ENCODE data around the gene NDUFS2. TPM values are rescaled to one million over a fixed set of nuclear protein-coding genes. Genes with fewer than 3 reads are reported as not detected.
"Not testable (repeated sequence)": the region's sequence is repeated elsewhere in the genome, so short reads cannot be mapped to it uniquely, and the experiment has no call there.

NDUFS2 gene
- total RNA-seq, 1 donor from 2014 or later = 194 TPM

DNA sequence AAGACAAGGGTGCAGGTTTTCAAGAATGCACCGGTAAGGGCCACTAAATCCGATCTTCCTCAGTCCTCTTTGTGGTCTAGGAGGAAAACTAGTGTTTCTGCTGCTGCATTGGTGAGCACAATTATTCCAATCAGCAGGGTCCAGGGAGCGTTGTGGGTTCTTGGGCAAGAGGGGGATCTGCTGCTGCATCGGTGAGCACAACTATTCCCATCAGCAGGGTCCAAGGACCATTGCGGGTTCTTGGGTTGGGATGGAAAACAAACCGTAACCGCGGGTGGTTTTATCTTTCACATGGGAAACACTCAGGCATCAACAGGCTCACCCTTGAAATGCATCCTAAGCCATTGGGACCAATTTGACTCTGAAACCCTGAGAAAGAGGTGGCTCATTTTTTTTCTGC lies 49.4 kb downstream of the NDUFS2 start:
- no peak for DNase-seq (ENCODE audit: low read depth)

DNA sequence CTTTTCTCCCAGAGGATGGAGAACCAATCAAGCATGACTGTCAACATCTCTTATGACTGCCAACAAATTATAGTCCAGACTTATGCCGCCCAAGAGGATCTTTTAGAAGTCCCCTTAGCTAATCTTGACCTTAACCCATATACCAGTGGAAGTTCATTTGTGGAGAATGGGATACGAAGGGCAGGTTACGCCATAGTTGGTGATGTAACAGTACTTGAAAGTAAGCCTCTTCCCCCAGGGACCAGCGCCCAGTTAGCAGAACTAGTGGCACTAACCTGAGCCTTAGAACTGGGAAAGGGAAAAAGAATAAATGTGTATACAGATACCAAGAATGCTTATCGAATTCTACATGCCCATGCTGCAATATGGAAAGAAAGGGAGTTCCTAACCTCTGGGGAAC lies 53.1 kb downstream of the NDUFS2 start:
- DNase-seq (ENCODE audit: low read depth) = not testable (repeated sequence)

DNA sequence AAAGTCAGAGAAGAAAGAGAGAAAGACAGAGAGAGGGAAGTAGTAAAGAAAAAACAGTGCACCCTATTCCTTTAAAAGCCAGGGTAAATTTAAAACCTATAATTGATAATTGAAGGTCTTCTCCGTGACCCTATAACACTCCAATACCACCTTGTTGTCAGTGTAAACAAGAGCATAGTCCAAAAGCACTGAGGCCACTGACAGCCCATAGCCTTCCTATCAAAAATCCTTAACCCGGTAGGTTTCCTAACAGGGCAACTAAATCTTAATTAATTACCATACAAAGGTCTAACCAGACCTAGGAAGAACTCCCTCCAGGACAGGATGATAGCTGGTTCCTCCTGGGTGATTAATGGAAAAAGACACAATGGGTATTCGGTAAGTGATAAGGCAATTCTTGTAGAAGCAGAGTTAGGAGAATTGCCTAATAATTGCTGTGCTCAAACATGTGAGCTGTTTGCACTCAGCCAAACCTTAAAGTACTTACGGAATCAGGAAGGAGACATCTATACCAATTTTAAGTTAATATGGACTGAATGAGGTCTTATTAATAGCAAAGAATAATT lies 53.9 kb downstream of the NDUFS2 start:
- DNase-seq (ENCODE audit: low read depth) = not testable (repeated sequence)

DNA sequence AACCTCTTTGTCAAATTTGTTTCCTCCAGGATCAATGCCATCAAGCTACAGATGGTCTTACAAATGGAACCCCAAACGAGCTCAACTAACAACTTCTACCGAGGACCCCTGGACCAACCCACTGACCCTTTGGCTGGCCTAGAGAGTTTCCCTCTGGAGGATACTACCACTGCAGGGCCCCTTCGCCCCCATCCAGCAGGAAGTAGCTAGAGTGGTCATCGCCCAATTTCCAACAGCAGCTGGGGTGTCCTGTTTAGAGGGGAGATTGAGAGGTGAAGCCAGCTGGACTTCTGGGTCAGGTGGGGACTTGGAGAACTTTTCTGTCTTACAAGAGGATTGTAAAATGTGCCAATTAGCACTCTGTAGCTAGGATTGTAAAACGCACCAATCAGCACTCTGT lies 54.9 kb downstream of the NDUFS2 start:
- not testable (repeated sequence) for DNase-seq (ENCODE audit: low read depth)

DNA sequence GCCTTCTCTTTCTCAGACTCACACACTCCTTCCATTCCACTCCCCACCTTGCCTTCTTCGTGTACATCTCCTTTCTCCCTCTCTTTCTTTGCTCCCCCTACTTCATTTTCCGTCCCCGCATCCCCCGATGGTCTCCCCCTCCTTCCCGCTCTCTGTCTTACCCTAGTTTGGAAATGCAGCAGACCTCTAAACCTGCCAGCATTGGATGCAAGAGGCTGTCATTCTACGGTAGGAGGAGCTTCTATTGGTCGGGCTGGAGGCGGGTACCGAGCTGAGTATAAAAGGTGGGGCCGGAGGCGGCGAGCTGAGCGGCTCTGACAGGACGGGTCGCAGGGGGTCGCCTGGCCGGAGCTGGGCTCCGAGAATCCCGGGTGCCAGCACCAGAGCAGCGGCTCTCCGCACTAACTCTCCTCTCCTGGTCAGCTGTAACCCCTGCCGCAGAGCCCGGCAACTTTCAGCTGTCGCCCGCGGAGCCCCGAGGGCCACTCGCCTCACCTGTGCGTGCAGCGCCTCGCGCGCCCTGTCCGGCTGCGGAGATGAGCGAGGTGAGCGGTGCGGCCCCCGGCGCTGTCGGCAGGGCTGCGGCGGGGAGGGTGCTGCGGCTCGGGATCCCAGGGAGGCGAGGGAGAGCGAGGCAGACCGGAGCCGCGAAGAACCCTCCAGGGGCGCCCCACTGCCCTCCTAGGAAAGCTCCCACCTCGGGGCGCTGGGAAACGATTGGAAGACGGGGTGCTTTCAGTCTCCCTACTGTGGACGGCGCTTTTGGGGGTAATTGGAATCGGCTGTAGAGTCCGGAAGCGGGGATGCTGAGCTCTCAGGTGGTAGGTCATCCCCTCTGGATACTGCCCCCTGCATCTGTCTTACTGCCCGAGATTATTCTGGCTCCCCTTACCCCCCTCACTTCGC lies 56.5 kb downstream of the NDUFS2 start, which contains the start of gene PCP4L1:
Gene PCP4L1 (plus strand): TSS at position 307 of the 906 bp plus-strand sequence. CDS start 230 bp downstream, at position 537.
- peak; percentile 49 for DNase-seq (ENCODE audit: low read depth)

DNA sequence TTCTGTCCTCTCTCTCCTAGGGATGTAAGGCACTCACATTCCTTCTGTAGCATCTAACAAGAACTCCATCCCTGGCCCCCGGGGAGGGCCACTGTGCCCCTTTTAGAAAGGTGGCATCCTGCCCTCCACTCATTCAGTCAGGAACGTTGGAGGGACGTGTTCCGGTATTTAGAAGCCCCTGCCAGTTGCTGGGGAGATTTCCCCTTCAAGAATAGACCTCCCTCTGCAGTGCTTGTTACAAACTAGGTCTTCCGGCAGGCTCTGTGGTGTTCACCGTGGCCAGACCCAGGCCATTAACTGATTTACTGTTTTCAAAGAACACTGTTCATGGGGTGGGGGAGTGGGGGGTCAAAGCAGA lies 57.2 kb downstream of the NDUFS2 start:
- DNase-seq (ENCODE audit: low read depth) = no peak

DNA sequence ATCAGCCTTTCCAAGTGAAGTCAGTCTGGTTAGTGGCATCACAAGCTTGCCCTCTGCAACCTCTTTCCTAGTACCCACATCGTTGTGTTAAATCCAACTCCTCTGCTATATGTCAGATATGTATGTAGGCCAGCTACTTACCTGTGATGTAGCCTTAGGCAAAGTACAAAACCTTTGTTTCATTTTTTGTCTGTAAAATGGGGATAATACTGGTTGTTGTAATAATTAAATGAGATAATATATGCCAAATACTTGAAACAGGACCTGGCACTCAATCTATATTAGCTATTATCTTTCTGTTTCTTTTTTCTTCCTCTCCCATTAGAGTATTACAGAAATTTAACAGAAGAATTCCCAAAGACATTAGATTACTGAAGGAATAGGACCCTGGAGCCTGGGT lies 57.6 kb downstream of the NDUFS2 start:
- DNase-seq (ENCODE audit: low read depth) = no peak

DNA sequence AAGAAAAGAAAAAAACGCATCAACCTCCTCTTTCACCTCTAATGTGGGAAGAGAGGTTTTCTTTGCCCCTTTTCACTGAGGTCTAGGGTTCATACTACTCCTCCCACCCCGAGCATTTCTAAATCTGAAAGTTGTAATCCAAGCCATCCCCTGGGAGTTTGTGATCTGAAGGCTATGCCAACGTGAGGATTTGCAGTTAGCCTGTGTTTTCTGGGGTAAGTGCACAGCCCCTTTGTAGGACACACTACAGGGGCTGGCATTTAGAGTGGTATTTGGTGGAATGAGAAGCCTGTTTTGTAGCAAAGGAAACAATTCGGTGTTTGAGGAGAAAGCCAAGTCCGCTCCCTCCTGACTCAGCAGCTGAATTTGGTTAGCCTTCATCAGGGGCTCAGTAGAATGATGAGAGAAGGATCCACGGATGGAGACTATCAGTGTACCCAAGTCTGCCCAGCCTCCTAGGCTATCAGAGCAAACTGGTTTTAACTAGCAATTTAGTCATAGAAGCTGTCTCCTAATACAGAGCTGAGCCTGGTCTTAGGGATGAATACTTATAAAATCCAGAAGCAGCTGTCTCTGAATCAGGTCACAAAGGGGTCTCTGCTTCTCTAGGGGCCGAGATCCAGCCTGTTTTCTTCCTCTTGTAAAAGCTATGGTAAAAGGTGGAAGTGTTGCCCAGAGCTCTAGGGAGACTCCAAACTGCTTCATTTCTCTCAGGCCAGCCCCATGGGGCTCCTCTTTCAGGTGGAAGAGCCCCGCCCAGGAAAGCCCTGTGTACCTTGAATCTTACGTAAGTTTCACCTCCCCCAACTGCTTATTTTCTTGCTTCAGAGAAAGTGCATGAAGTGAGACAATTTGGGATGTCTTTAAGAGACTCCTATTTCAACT lies 58.5 kb downstream of the NDUFS2 start:
- no peak for DNase-seq (ENCODE audit: low read depth)

DNA sequence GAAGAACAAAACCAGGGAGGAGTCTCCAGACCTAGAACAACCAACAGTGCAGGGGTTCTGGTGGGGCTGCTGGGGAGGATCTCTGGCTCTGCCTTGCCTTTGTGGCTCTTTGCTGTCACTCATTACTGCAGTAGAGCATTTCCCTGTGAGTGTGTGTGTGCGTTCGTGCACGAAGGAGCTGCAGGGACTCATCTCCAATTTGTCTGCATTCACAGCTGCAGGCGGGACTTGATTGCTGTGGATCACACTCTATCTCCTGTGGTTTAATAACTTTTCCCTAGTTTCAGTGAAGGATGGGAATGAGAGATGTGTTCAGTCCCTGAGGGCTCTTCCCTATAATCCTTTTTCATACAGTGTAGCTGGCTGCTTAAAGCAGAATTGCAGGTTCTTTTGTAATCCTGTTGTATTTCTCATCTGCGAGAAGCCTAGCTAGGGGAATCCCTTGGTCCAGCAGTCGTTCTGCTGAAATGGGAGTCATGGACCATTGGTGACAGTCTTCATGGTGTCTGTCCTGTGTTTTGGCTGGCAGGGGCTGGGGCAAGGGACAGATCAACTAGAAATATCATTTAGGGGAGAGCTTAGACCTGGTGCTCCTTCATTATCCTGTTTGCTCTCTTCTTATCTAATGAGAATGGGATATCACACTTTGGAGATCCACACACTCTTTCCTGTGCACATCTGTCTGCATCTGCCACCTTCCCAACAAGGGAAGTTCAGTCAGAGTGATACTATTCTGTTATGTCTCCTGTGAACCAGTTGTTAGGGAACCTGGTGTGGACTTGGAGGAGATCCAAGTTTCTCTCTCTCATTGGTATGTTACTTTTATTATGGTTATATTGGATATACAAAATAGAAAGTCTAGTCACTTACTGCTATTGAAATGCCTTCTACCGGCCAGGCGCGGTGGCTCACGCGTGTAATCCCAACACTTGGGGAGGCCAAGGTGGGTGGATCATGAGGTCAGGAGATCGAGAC lies 59.4 kb downstream of the NDUFS2 start:
- peak; percentile 47 for DNase-seq (ENCODE audit: low read depth)

Other genes starting within 250 kb of the NDUFS2 start
- gene ITLN2, start 247.6 kb upstream of the NDUFS2 start, total RNA-seq = not detected in 2 replicates
- 145 and 248 TPM in 2 replicates for gene F11R, start 181.2 kb upstream of the NDUFS2 start, total RNA-seq
- 45.1 and 106 TPM in 2 replicates for gene TSTD1, start 163.4 kb upstream of the NDUFS2 start, total RNA-seq
- gene USF1, start 156.4 kb upstream of the NDUFS2 start, total RNA-seq = 61.1 and 80.9 TPM in 2 replicates
- gene ARHGAP30, start 132.5 kb upstream of the NDUFS2 start, total RNA-seq = 0.17 TPM in 1 of 2 replicates, not detected in the other
- 0.75 and 25.0 TPM in 2 replicates for gene NECTIN4, start 112.8 kb upstream of the NDUFS2 start, total RNA-seq
- gene KLHDC9, start 104.0 kb upstream of the NDUFS2 start, total RNA-seq = 10.8 and 11.5 TPM in 2 replicates
- 28.7 and 37.1 TPM in 2 replicates for gene PFDN2, start 84.3 kb upstream of the NDUFS2 start, total RNA-seq
- gene NIT1, start 84.3 kb upstream of the NDUFS2 start, total RNA-seq = 25.7 and 26.8 TPM in 2 replicates
- 18.2 and 34.8 TPM in 2 replicates for gene DEDD, start 69.7 kb upstream of the NDUFS2 start, total RNA-seq
- gene UFC1, start 48.4 kb upstream of the NDUFS2 start, total RNA-seq = 83.5 and 142 TPM in 2 replicates
- 1.7 and 16.2 TPM in 2 replicates for gene USP21, start 42.9 kb upstream of the NDUFS2 start, total RNA-seq
- gene PPOX, start 35.9 kb upstream of the NDUFS2 start, total RNA-seq = 24.9 and 36.8 TPM in 2 replicates
- 16.8 and 25.5 TPM in 2 replicates for gene B4GALT3, start 24.9 kb upstream of the NDUFS2 start, total RNA-seq
- gene ADAMTS4, start 3.3 kb upstream of the NDUFS2 start, total RNA-seq = under 0.01 and 0.35 TPM in 2 replicates
- not detected in 2 replicates for gene FCER1G, start 12.9 kb downstream of the NDUFS2 start, total RNA-seq
- gene APOA2, start 21.3 kb downstream of the NDUFS2 start, total RNA-seq = not detected in 2 replicates
- gene TOMM40L, start 23.7 kb downstream of the NDUFS2 start, total RNA-seq = 16.5 and 17.4 TPM in 2 replicates
- gene NR1I3, start 35.8 kb downstream of the NDUFS2 start, total RNA-seq = not detected in 2 replicates
- 0.30 TPM in 1 of 2 replicates, not detected in the other for gene PCP4L1, start 56.4 kb downstream of the NDUFS2 start, total RNA-seq
- gene MPZ, start 107.6 kb downstream of the NDUFS2 start, total RNA-seq = 0.45 and 1.4 TPM in 2 replicates
- gene SDHC, start 112.0 kb downstream of the NDUFS2 start, total RNA-seq = 45.8 and 103 TPM in 2 replicates
- gene CFAP126, start 165.5 kb downstream of the NDUFS2 start, total RNA-seq = not detected in 2 replicates

Data from renal cortical epithelial cell (primary cell).